Immature natural killer cell (primary cell): ENCODE measurements around the gene ATOH8. TPM values are rescaled to one million over a fixed set of nuclear protein-coding genes. Genes with fewer than 3 reads are reported as not detected.

Experiments used
- DNase-seq, 3 donors: peaks; one replicate each; pipeline ENCODE4 v3.0.0; 2022; ENCODE audit warnings: mixed read lengths in 1 of 3
- H3K27ac Mint-ChIP-seq, 6 donors: one replicate each; pipeline ENCODE4 v1.8.0; 2020; ENCODE audit warnings: mixed read lengths in 6 of 6, mild to moderate bottlenecking in 5 of 6, inconsistent platforms in 4 of 6, moderate library complexity in 3 of 6
- H3K27me3 Mint-ChIP-seq, 3 donors: one replicate each; pipeline ENCODE4 v1.8.0; 2020 to 2021; ENCODE audit warnings: low read depth in 3 of 3, mild to moderate bottlenecking in 3 of 3, mixed read lengths in 3 of 3, moderate library complexity in 3 of 3, inconsistent platforms in 1 of 3
- H3K36me3 Mint-ChIP-seq, 3 donors: one replicate each; pipeline ENCODE4 v1.8.0; 2020; ENCODE audit warnings: mixed read lengths in 3 of 3, inconsistent platforms in 2 of 3, mild to moderate bottlenecking in 2 of 3
- H3K4me1 Mint-ChIP-seq, 2 donors: one replicate each; pipeline ENCODE4 v1.8.0; 2020; ENCODE audit warnings: inconsistent platforms in 2 of 2, mild to moderate bottlenecking in 2 of 2, mixed read lengths in 2 of 2, moderate library complexity in 1 of 2
- H3K4me3 Mint-ChIP-seq, 5 donors: one replicate each; pipeline ENCODE4 v1.8.0; 2020; ENCODE audit warnings: mild to moderate bottlenecking in 5 of 5, mixed read lengths in 5 of 5, inconsistent platforms in 3 of 5, moderate library complexity in 3 of 5
- H3K9me3 Mint-ChIP-seq, 6 donors: one replicate each; pipeline ENCODE4 v1.8.0; 2020; ENCODE audit warnings: mild to moderate bottlenecking in 6 of 6, mixed read lengths in 6 of 6, inconsistent platforms in 4 of 6, moderate library complexity in 3 of 6
- polyA plus RNA-seq, 3 donors: library from polyadenylated mRNA; unstranded; fragments of 300-500 nt; fragmentation: Illumina TruSeq; gene quantifications; one replicate each; pipeline ENCODE4 v1.2.3, GENCODE V29; 2021

The ATOH8 gene
- polyA plus RNA-seq, 3 donors from 2014 or later: not detected

GRCh38 chr2:85797921-85798320, 44.1 kb downstream of the ATOH8 start:
- no peak overlapping the region for H3K27ac Mint-ChIP-seq
- H3K9me3 Mint-ChIP-seq: no peaks in the 10 kb centered on the region
- no peaks in the 10 kb centered on the region for H3K4me1 Mint-ChIP-seq
- no peak for DNase-seq
- H3K4me3 Mint-ChIP-seq: no peak overlapping the region
- peaks cover 0 to 3% (median 2%) of the 10 kb centered on the region in 3 donors for H3K27me3 Mint-ChIP-seq
- no peaks in the 10 kb centered on the region for H3K36me3 Mint-ChIP-seq

- H3K27me3 Mint-ChIP-seq: peaks cover 0 to 3% (median 2%) of the 10 kb centered on the region in 3 donors
- no peak overlapping the region for H3K4me3 Mint-ChIP-seq
- peaks cover 8 to 10% of the 10 kb centered on the region in 2 donors for H3K4me1 Mint-ChIP-seq
- H3K27ac Mint-ChIP-seq: no peak overlapping the region
- DNase-seq: no peak
- no peaks in the 10 kb centered on the region for H3K9me3 Mint-ChIP-seq
- no peaks in the 10 kb centered on the region for H3K36me3 Mint-ChIP-seq
These were observed 45.6 kb downstream of the ATOH8 start for GRCh38 chr2:85799215-85799956.

- Mint-ChIP-seq H3K27me3 (peaks cover 0 to 4% (median 2%) of the 10 kb centered on the region in 3 donors), H3K36me3 (no peaks in the 10 kb centered on the region), H3K4me1 (peaks cover 13 to 18% of the 10 kb centered on the region in 2 donors), H3K27ac (no peak overlapping the region), H3K9me3 (no peaks in the 10 kb centered on the region), H3K4me3 (no peak overlapping the region)
- no peak for DNase-seq
These were observed 46.8 kb downstream of the ATOH8 start for GRCh38 chr2:85800586-85800985.

- no peak overlapping the region for H3K27ac Mint-ChIP-seq
- peaks cover 13 to 18% of the 10 kb centered on the region in 2 donors for H3K4me1 Mint-ChIP-seq
- no peaks in the 10 kb centered on the region for H3K9me3 Mint-ChIP-seq
These were observed 48.1 kb downstream of the ATOH8 start for GRCh38 chr2:85801871-85802270.

GRCh38 chr2:85802354-85803103, 48.7 kb downstream of the ATOH8 start:
- H3K27ac Mint-ChIP-seq: no peak overlapping the region
- no peaks in the 10 kb centered on the region for H3K36me3 Mint-ChIP-seq
- H3K4me1 Mint-ChIP-seq: peaks cover 13 to 18% of the 10 kb centered on the region in 2 donors
- peaks cover 0 to 6% (median 2%) of the 10 kb centered on the region in 3 donors for H3K27me3 Mint-ChIP-seq
- no peak for DNase-seq
- no peak overlapping the region for H3K4me3 Mint-ChIP-seq
- no peaks in the 10 kb centered on the region for H3K9me3 Mint-ChIP-seq

More at GRCh38 chr2:85801871-85802270, 48.1 kb downstream of the ATOH8 start:
- no peak for DNase-seq
- H3K27me3 Mint-ChIP-seq: peaks cover 0 to 6% (median 2%) of the 10 kb centered on the region in 3 donors
- H3K36me3 Mint-ChIP-seq: no peaks in the 10 kb centered on the region
- H3K4me3 Mint-ChIP-seq: no peak overlapping the region

- no peaks in the 10 kb centered on the region for H3K36me3 Mint-ChIP-seq
- no peak for DNase-seq
- H3K9me3 Mint-ChIP-seq: no peaks in the 10 kb centered on the region
- H3K4me1 Mint-ChIP-seq: peaks cover 13 to 18% of the 10 kb centered on the region in 2 donors
- peaks cover 0 to 3% (median 2%) of the 10 kb centered on the region in 3 donors for H3K27me3 Mint-ChIP-seq
- H3K27ac Mint-ChIP-seq: no peak overlapping the region
- H3K4me3 Mint-ChIP-seq: no peak overlapping the region
These were observed 50.1 kb downstream of the ATOH8 start for GRCh38 chr2:85803704-85804425.

- no peaks in the 10 kb centered on the region for H3K36me3 Mint-ChIP-seq
- DNase-seq: peak; percentile 38 to 52 (median 43)
- H3K4me3 Mint-ChIP-seq: peak overlapping the region in 3 of 5 donors; percentile 21 to 38 (median 25)
- H3K9me3 Mint-ChIP-seq: no peaks in the 10 kb centered on the region
- H3K27me3 Mint-ChIP-seq: peaks cover 0 to 3% (median 2%) of the 10 kb centered on the region in 3 donors
- H3K27ac Mint-ChIP-seq: peak overlapping the region in 1 of 6 donors; percentile 69
- peaks cover 13 to 18% of the 10 kb centered on the region in 2 donors for H3K4me1 Mint-ChIP-seq
These were observed 50.8 kb downstream of the ATOH8 start for GRCh38 chr2:85804583-85804982.

- H3K36me3 Mint-ChIP-seq: no peaks in the 10 kb centered on the region
- H3K9me3 Mint-ChIP-seq: no peaks in the 10 kb centered on the region
These were observed 52.7 kb downstream of the ATOH8 start for GRCh38 chr2:85806358-85807118.

GRCh38 chr2:85807756-85808155, 54.0 kb downstream of the ATOH8 start:
- H3K4me3 Mint-ChIP-seq: no peak overlapping the region
- H3K27me3 Mint-ChIP-seq: peaks cover 0 to 7% (median 2%) of the 10 kb centered on the region in 3 donors
- H3K36me3 Mint-ChIP-seq: no peaks in the 10 kb centered on the region
- peaks cover 13 to 18% of the 10 kb centered on the region in 2 donors for H3K4me1 Mint-ChIP-seq
- no peaks in the 10 kb centered on the region for H3K9me3 Mint-ChIP-seq
- no peak overlapping the region for H3K27ac Mint-ChIP-seq
- DNase-seq: no peak

More at GRCh38 chr2:85806358-85807118, 52.7 kb downstream of the ATOH8 start:
- Mint-ChIP-seq H3K4me3 (no peak overlapping the region), H3K27ac (no peak overlapping the region), H3K4me1 (peaks cover 13 to 18% of the 10 kb centered on the region in 2 donors), H3K27me3 (peaks cover 0 to 7% (median under 1%) of the 10 kb centered on the region in 3 donors)
- DNase-seq: no peak

- no peak overlapping the region for H3K4me3 Mint-ChIP-seq
- no peaks in the 10 kb centered on the region for H3K4me1 Mint-ChIP-seq
- H3K9me3 Mint-ChIP-seq: no peaks in the 10 kb centered on the region
- H3K36me3 Mint-ChIP-seq: no peaks in the 10 kb centered on the region
- H3K27ac Mint-ChIP-seq: peak overlapping the region in 1 of 6 donors; percentile 55
- peaks cover 2 to 10% (median 3%) of the 10 kb centered on the region in 3 donors for H3K27me3 Mint-ChIP-seq
- no peak for DNase-seq
These were observed 56.8 kb downstream of the ATOH8 start for GRCh38 chr2:85810371-85811179.

GRCh38 chr2:85811180-85812093, 57.6 kb downstream of the ATOH8 start:
- Mint-ChIP-seq H3K4me1 (no peaks in the 10 kb centered on the region), H3K4me3 (no peak overlapping the region), H3K27ac (no peak overlapping the region), H3K9me3 (no peaks in the 10 kb centered on the region), H3K27me3 (peaks cover 2 to 9% (median 3%) of the 10 kb centered on the region in 3 donors), H3K36me3 (no peaks in the 10 kb centered on the region)
- DNase-seq: no peak
